UCSD-AML1 (cell line): ENCODE data around the gene TNRC6A.
"Not testable (repeated sequence)": the region's sequence is repeated elsewhere in the genome, so short reads cannot be mapped to it uniquely, and the experiment has no call there.

Source experiments
- DNase-seq: peaks from one replicate; lab custom pipeline; 2025; ENCODE audit not compliant: unreplicated experiment; lab: John Stamatoyannopoulos, UW

The TNRC6A gene

GRCh38 chr16:24810951-24811843 is 81.7 kb downstream of the TNRC6A start:
- DNase-seq = no peak

GRCh38 chr16:24812813-24813212 is 83.4 kb downstream of the TNRC6A start:
- DNase-seq = not testable (repeated sequence)

DNA sequence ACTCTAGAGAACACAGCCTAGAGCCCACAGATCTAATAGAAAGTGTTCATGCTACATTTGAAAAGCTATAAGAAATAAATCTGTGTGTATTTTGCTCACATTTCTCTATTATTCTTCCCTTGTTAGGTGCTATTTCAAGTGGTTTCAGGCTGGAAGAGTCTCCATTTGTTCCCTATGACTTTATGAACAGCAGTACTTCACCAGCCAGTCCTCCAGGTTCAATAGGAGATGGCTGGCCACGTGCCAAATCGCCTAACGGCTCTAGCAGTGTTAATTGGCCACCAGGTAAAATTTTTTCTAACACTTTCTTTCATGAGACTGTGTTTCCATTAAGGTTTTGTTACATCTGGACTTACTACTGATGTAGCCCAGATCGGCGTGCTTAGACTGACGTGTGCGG is 85.6 kb downstream of the TNRC6A start:
- no peak for DNase-seq

DNA sequence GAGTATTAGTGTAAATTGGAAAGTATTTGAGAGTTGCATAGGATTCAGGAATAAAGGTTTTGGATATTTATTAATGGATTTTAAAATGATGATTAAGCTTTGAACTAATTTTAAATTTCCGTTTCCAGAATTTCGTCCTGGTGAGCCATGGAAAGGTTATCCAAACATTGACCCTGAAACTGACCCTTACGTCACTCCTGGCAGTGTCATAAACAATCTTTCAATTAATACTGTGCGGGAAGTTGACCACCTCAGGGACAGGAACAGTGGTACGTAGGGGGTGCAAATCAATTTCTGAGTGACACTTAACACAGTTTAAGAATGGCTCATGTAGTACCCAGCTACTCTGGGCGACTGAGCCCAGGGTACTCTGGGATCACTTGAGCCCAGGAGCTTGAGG is 87.2 kb downstream of the TNRC6A start:
- no peak for DNase-seq

DNA sequence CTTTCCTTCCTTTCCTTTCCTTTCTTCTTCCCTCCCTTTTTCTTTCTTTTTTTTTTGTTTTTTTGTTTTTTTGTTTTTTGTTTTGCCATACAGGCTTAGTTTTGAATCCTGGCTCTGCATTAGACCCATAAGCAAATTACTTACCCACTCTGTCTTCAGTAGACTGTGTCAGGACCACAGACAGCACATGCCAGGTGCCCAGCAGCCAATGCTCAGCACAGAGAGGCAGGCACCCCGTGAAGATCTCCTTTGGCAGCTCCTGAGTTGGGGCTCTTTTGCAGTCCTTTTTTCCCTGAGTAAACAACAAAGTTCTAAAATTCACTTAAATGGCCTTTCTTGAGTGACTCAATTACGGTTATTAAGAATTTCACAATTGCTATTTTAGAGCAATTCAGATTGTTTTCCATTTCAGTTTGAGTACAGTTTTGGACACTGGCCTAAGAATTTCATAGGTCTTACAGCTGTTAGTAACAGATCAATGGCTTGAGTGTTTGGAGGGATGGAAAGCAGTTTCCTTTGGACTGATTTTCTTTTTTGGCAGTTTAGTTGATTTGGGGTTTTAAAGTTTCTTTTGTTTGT is 90.1 kb downstream of the TNRC6A start:
- no peak for DNase-seq

GRCh38 chr16:24820522-24820921 is 91.1 kb downstream of the TNRC6A start:
- no peak for DNase-seq

DNA sequence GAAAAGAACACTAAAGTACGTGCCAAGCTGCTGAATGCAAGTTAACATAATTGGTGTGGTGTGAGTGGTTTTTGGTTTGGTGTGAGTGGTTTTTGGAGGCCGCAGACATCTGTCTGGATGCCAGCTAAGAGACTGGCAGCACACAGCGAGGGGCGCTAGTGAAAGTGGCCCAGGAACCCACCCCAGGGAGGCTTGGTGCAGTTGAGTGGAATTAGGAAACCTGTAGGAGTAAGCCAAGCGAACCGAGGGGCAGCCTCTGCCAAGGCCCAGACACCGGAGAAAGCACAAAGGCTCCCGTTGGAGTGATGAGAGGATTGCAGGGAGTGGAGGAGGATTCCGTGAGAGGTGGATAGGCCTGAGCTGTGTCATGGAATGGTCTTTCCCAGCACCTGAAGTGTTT is 91.7 kb downstream of the TNRC6A start:
- DNase-seq = no peak

DNA sequence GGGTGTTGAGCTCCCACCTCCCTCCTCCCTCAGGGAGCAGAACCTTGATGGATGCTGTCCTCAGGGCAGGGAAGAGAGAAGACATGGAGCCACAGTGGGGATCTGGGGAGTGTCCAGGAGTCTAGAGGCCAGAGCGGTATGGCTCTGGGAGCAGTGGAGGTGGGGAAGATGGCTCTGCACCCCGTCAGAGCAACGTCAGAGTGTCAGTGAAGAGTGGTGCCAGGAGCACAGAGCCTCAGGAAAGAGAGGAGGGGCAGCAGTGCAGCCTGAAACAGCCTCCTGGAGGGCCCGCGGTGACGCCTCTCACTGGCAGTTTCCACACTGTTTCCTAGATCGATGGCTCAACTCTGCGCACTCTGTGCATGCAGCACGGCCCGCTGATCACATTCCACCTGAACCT is 93.1 kb downstream of the TNRC6A start:
- no peak for DNase-seq

- no peak for DNase-seq
Measured at GRCh38 chr16:24822974-24823373, 93.5 kb downstream of the TNRC6A start.

DNA sequence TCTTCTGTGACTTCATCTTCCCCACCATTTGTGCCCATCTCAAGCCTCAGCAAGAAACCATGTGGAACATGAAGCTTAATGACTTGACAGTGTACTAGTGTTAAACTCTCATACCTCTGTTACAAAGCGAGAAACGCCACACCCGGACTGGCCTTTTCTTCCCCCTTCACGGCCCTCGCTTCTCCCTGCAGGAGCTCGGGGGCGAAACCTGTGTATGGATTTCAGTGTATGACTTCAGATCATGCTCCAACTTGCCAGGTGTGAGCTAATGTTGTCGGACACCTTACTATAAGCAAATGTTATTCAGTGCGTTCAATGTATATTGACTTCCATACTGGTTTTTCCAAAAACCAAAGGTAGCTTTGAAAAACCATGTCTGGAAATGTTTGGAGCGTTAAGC is 96.2 kb downstream of the TNRC6A start:
- no peak for DNase-seq

DNA sequence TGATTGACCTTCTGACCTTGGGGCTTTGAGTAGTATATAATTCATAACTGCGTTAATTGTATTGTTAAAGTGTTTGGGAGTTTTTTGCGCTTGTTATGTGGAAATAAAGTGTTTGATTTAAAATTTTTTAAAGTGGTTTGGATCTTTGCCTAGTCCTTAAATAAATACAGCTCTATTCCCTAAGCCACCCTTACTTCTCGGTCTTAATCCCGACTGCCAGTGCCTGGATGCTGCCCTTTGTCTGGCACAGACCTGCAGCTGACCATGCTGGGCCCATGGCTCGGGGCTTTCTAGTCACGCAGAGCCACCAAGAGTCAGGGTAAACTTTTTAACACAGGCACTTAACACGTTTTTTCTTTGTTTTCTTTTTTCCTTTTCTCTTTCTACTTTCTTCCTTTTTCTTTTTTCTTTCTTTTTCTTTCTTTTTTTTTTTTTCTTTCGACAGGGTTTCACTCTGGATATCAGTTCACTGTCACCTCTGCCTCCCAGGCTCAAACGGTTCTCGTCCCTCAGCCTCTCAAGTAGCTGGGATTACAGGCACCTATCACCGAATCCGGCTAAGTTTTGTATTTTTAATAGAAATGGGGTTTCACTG is 96.7 kb downstream of the TNRC6A start:
- no peak for DNase-seq

GRCh38 chr16:24826817-24827566 is 97.5 kb downstream of the TNRC6A start:
- DNase-seq = no peak

DNA sequence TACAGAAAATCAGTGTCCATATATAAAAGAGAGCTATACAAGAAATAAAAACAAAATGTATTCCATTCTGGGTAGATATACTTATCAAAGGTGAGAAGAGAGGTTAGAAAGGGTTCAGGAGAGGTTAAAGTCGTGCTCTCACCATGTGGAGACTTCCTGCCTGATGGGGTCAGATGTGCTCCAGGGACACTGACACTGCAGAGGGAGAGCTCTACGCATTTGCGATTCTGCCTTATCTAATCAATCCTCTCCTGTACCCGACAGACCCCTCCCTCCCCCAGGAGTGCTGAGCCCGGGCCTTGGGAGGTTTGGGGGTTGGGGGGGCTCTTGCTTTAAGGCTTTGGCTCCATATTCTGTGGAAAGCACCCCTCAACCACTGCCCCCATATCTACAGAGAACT is 99.7 kb downstream of the TNRC6A start:
- DNase-seq = no peak

DNA sequence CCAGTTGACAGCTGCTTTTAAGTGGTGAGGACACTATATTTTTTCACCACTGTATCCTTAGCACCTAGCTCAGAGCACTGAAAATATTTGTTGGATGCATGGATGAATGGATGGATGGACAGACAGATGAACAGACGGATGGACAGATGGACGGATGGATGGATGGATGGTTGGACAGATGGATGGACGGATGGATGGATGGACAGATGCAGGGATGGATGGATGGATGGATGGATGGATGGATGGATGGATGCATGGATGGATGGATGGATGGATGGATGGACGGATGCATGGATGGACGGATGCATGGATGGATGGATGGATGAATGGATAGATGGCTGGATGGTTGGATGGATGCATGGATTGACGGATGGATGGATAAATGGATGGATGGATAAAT is 103.9 kb downstream of the TNRC6A start:
- no peak for DNase-seq

- no peak for DNase-seq
Measured at GRCh38 chr16:24834459-24835335, 105.2 kb downstream of the TNRC6A start.

GRCh38 chr16:24836836-24837235 is 107.4 kb downstream of the TNRC6A start:
- DNase-seq = no peak

DNA sequence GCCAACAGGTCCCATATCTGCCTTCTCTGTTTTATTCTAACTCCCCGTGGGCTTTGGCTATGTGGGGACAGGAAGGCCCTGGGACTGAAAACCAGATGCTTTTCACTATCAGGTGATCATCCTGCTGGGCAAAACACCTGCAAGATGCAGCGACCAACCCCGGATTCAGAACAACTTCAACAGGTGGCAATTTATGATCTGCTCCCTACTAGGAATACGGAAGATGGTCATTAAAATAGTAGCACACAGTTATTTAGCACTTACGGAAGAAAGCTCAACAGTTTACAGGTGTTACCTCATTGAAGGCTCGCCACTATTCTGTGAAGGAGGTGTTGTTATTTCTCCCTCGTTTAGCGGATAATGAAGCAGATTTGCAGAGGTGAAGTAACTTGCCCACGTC is 108.5 kb downstream of the TNRC6A start:
- no peak for DNase-seq

DNA sequence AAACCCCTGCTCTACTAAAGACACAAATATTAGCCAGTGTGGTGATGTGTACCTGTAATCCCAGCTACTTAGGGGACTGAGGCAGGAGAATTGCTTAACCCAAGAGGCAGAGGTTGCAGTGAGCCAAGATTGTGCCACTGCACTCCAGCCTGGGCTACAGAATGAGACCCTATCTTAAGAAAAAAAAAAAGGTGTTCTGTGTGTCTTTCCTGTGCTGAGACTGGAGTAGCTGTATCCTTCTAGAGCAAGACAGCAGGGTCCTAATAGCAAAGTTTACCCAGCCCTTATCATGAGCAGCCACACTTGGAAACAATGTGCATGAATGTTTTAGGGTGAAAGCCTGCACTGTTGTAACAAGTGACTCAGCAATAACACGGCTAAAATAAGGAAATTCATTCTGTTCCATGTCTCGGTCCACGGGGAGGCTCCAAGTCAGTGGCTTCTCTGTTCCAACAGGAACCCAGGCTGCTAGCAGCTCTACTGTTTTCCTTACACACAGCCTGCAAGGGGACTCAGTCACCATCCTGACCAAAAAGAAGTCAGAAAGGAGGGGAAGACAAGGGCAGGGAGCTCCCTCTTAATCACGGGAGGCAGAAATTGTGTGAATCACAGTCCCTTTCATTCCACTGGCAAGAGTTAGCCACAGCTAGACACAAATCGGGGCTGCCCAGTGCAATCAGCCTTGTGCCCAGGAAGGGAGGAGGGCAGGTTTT is 109.3 kb downstream of the TNRC6A start:
- peak; percentile 50 for DNase-seq

DNA sequence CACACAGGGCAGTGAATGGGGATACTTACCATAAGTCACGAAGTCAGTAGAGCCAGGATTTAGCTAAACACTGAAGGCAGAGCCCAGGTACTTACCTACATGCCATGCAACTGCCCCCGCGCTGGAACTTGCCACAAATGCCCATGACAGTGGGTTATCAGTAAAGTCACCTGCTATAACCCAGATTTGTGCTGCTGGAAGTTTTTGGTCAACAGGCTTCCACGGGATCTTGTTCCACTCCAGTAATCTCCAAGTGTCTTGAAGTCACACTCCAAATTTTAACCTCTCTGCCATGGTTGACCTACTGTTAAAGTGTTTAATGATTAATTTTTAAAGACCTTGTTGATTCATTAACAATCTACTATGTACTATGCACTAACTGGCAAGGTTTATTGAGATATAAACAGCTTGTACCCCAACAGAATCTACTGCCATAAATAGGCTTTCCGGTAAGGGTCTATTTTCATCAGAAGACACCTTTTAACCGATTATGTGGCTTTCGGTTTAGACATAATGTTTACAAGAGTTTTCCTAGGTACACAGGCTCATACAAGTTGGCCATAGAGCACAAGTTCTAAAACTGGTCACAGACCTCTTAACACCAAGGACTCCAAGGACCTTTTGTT is 110.0 kb downstream of the TNRC6A start:
- no peak for DNase-seq

DNA sequence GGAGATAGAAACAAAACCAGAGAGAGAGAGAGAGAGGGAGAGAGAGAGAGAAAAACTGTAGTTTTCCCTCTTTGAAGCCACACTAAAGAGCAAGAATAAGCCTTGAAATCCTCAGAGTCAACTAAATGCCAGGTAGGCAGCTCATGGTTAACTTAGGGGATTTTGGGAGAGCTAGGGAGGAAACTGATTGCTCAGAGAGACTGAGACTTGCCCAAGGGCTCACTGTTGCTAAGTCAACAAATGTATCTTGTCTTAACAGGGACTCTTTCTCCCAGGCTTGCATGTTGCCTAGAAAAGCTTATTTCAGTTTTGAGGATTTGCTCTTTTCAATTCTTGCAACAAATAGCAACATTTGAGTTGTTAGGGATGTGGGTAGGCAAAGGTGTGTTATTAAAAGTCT is 111.8 kb downstream of the TNRC6A start:
- DNase-seq = no peak
